ENCODE measurements around the gene BAIAP2. TPM values are rescaled to one million over a fixed set of nuclear protein-coding genes. Genes with fewer than 3 reads are reported as not detected.

BAIAP2 gene
- total and polyA plus RNA-seq, 2 donors (not counting 3 experiments of a cell fraction or from before 2014, with no cell fraction given): 12.3 to 18.6 TPM

DNA sequence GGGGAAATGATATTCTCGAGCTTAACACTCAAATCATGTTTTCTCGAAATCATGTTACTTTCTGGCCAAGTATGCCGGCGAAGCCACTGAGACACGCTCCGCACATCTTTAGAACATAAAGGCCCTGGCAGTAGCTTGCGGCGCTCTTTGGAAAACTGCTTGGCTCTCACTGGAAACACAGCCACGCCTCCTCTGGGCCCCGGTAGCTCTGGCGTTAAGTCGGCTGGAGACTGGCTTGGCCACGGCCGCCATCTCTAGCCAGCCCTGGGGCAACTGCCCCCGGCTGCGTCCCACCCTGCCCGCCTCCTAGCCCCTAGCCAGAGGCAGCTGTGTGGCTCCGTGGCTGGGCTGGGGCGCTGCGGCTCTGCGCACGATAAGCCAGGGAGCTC lies 9.2 kb upstream of the BAIAP2 start:
- H3K4me2 ChIP-seq (ENCODE audit: insufficient read depth, low read length): no peak overlapping the region
- intact Hi-C loops (cut with micrococcal nuclease): no loop called here
- H3K4me3 ChIP-seq (replicated peaks in 1 of 3; ENCODE audit: insufficient read depth in 1 of 3, low read depth in 1 of 3, low read length in 3 of 3): no peak overlapping the region
- DNase-seq (ENCODE audit: low read depth, low spot score): no peak
- BruUV-seq (replicated peaks): no TSS peak
- no peak overlapping the region for H2AFZ ChIP-seq (ENCODE audit: low read depth, low read length)
- FAIRE-seq: no peak
- H3K4me1 ChIP-seq (ENCODE audit: control insufficient read depth, extremely low read depth, insufficient read depth, low read length): peaks cover 3% of the 10 kb centered on the region
- H3K79me2 ChIP-seq (ENCODE audit: control insufficient read depth, insufficient read depth, low read length): no peaks in the 10 kb centered on the region
- POLR2A ChIA-PET: no interaction called here
- no peaks in the 10 kb centered on the region for H3K9me1 ChIP-seq (replicated peaks; ENCODE audit: control insufficient read depth, extremely low read depth, insufficient read depth, low read length)
- TF ChIP-seq EZH2 (IDR thresholded peaks at IDR 0.05; ENCODE audit: borderline replicate concordance, low read depth, low read length, severe bottlenecking) (no peak), JUN (IDR thresholded peaks at IDR 0.05; ENCODE audit: borderline replicate concordance, insufficient read depth, insufficient read length, low read depth) (no peak), POLR2AphosphoS5 (IDR thresholded peaks at IDR 0.05; ENCODE audit: insufficient read depth, low read depth, low read length) (no peak)
- H3K27me3 ChIP-seq (ENCODE audit: control insufficient read depth in 2 of 2, insufficient read depth in 2 of 2, low read length in 2 of 2): peaks cover 0 to 2% of the 10 kb centered on the region in 2 experiments
- CTCF ChIA-PET: interaction anchor here (0.8 to 1.8 kb wide), 10 partner anchors 8 to 599 kb away, joined by 3 to 23 read pairs (median 4); no protein-coding TSS in a partner anchor
- no peaks in the 10 kb centered on the region for H4K20me1 ChIP-seq (replicated peaks; ENCODE audit: control insufficient read depth, extremely low read depth, insufficient read depth, low read length)
- dilution Hi-C loops (cut with MboI; ENCODE audit: extremely low pct_ligation_motif_present, low sequenced_read_pairs): no loop called here
- H3K27ac ChIP-seq (ENCODE audit: insufficient read depth, low read depth, low read length): no peak overlapping the region
- H3K9ac ChIP-seq (replicated peaks; ENCODE audit: extremely low read depth, insufficient read depth, low read length): no peak overlapping the region
- H3K9me3 ChIP-seq (replicated peaks; ENCODE audit: control insufficient read depth, insufficient read depth, low read length): no peaks in the 10 kb centered on the region
- no peaks in the 10 kb centered on the region for H3K36me3 ChIP-seq (ENCODE audit: control insufficient read depth in 2 of 2, extremely low read depth in 1 of 2, insufficient read depth in 2 of 2, low read length in 2 of 2)

DNA sequence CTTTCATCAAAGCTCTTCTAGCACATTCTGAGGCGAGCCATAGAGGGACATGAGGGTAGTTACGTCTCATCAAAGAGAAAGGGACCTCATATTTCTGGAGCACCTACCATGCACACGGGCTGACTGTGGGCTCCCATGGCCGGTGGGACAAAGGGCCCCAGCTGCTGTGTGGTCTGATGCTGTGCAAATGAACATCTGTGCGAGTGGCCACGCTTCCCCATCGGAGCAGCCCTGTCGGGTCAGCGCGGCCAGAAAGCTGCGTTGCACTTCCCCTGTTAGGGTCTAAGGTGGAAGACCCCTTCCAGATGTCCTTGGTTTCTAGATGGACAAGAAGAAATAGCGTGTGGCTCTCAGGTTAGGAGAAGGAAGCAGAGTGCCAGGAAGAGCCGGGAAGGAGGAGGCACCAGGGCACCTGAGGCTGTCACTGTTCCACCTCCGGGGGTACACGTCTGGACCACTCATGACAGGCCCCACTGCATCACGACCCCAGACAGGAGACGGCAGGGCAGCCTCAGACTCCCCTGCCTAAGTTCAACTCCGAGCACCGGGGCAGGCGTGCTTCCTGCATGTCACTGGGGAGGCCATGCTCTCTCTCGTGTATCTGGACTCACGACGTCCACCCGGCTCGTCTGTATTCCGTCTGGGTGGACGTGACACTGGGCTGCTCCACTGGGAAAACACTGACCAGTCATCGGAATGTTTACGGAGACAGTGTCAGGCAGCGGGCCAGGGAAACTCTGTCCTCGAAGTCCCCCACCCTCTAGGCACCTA lies 8.5 kb upstream of the BAIAP2 start:
- Histone ChIP-seq H3K9ac (replicated peaks; ENCODE audit: extremely low read depth, insufficient read depth, low read length) (no peak overlapping the region), H3K4me1 (ENCODE audit: control insufficient read depth, extremely low read depth, insufficient read depth, low read length) (no peaks in the 10 kb centered on the region), H3K9me3 (replicated peaks; ENCODE audit: control insufficient read depth, insufficient read depth, low read length) (no peaks in the 10 kb centered on the region), H3K27ac (ENCODE audit: insufficient read depth, low read depth, low read length) (no peak overlapping the region), H3K4me2 (ENCODE audit: insufficient read depth, low read length) (no peak overlapping the region), H3K9me1 (replicated peaks; ENCODE audit: control insufficient read depth, extremely low read depth, insufficient read depth, low read length) (no peaks in the 10 kb centered on the region), H3K79me2 (ENCODE audit: control insufficient read depth, insufficient read depth, low read length) (no peaks in the 10 kb centered on the region), H4K20me1 (replicated peaks; ENCODE audit: control insufficient read depth, extremely low read depth, insufficient read depth, low read length) (no peaks in the 10 kb centered on the region), H3K27me3 (ENCODE audit: control insufficient read depth in 2 of 2, insufficient read depth in 2 of 2, low read length in 2 of 2) (peaks cover 0 to 2% of the 10 kb centered on the region in 2 experiments), H3K4me3 (replicated peaks in 1 of 3; ENCODE audit: insufficient read depth in 1 of 3, low read depth in 1 of 3, low read length in 3 of 3) (no peak overlapping the region), H3K36me3 (ENCODE audit: control insufficient read depth in 2 of 2, extremely low read depth in 1 of 2, insufficient read depth in 2 of 2, low read length in 2 of 2) (no peaks in the 10 kb centered on the region), H2AFZ (ENCODE audit: low read depth, low read length) (no peak overlapping the region)
- FAIRE-seq (no peak), DNase-seq (ENCODE audit: low read depth, low spot score) (no peak)
- POLR2A ChIA-PET: no interaction called here
- intact Hi-C loops (cut with micrococcal nuclease): no loop called here
- TF ChIP-seq GATA2 (IDR thresholded peaks at IDR 0.05; ENCODE audit: insufficient read depth, insufficient read length, low read depth, low read length): no peak
- dilution Hi-C loops (cut with MboI; ENCODE audit: extremely low pct_ligation_motif_present, low sequenced_read_pairs): no loop called here
- no TSS peak for BruUV-seq (replicated peaks)
- CTCF ChIA-PET: interaction anchor here (0.8 to 1.8 kb wide), 7 partner anchors 11 to 75 kb away, joined by 3 to 23 read pairs (median 4); no protein-coding TSS in a partner anchor

Measured in endothelial cell of umbilical vein (primary cell).